Measurements from ENCODE around the gene ATF4.

Gene ATF4

GRCh38 chr22:39546889-39547586, 26.7 kb downstream of the ATF4 start:
- no peaks in the 10 kb centered on the region for H3K9me2 ChIP-seq (replicated peaks; ENCODE audit: insufficient read depth, low read length)
- no peaks in the 10 kb centered on the region for H3K36me3 ChIP-seq (replicated peaks; ENCODE audit: insufficient read depth, low read length)
- TF ChIP-seq EZH2phosphoT487 (IDR thresholded peaks at IDR 0.05; ENCODE audit: low read length) (no peak), EZH2 (optimal IDR thresholded peaks at IDR 0.05; ENCODE audit: low read depth, low read length) (no peak)
- TF ChIP-seq, protein P1, sequence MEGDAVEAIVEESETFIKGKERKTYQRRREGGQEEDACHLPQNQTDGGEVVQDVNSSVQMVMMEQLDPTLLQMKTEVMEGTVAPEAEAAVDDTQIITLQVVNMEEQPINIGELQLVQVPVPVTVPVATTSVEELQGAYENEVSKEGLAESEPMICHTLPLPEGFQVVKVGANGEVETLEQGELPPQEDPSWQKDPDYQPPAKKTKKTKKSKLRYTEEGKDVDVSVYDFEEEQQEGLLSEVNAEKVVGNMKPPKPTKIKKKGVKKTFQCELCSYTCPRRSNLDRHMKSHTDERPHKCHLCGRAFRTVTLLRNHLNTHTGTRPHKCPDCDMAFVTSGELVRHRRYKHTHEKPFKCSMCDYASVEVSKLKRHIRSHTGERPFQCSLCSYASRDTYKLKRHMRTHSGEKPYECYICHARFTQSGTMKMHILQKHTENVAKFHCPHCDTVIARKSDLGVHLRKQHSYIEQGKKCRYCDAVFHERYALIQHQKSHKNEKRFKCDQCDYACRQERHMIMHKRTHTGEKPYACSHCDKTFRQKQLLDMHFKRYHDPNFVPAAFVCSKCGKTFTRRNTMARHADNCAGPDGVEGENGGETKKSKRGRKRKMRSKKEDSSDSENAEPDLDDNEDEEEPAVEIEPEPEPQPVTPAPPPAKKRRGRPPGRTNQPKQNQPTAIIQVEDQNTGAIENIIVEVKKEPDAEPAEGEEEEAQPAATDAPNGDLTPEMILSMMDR (IDR thresholded peaks at IDR 0.05; ENCODE audit: low read length): no peak
- H2AFZ ChIP-seq (ENCODE audit: low read length): no peak overlapping the region
- H4K20me1 ChIP-seq (ENCODE audit: insufficient read depth, low read length): no peaks in the 10 kb centered on the region
- H3K9ac ChIP-seq (ENCODE audit: low read length): no peak overlapping the region
- H3K79me2 ChIP-seq (ENCODE audit: low read length): no peaks in the 10 kb centered on the region
- H3K4me1 ChIP-seq (ENCODE audit: low read length): 0 out of 2 replicates have a peak, but pooled peaks cover 5% of the 10 kb centered on the region
- no peaks in the 10 kb centered on the region for H3K9me3 ChIP-seq (replicated peaks; ENCODE audit: insufficient read depth, low read length)
- no peak for DNase-seq
- H3K27me3 ChIP-seq (replicated peaks; ENCODE audit: insufficient read depth, low read length): peaks cover 22% of the 10 kb centered on the region
- H3K4me3 ChIP-seq (ENCODE audit: low read length): no peak overlapping the region
- peak overlapping the region; percentile 15; the same call in 1 of the 2 replicates for H3K4me2 ChIP-seq (ENCODE audit: low read depth, low read length)
- H3K27ac ChIP-seq (ENCODE audit: low read length): no peak overlapping the region
- 0 out of 2 replicates have a peak, but pooled peaks cover 4% of the 10 kb centered on the region for H3F3A ChIP-seq (ENCODE audit: insufficient read depth, low read length)

DNA sequence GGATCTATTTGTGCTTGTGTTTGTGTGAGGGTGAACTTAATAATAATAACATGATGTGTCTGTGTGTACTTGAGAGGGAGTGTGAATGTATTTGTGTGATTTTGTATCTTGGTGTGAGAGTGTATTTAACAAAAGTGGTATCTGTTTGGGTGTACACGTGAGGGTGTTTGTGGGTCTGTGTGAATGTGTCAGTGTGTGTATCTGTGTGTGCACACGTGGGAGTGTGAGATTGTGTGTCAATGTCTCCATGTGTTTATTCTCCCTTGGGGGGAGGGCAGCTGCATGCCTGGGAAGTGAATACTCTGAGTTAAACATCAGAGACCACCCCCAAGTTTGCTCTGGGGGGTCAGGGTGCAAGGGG, 27.2 kb downstream of the ATF4 start:
- no peak for DNase-seq
- H3K27me3 ChIP-seq (replicated peaks; ENCODE audit: insufficient read depth, low read length): peaks cover 28% of the 10 kb centered on the region
- TF ChIP-seq EZH2phosphoT487 (IDR thresholded peaks at IDR 0.05; ENCODE audit: low read length) (no peak), EZH2 (optimal IDR thresholded peaks at IDR 0.05; ENCODE audit: low read depth, low read length) (no peak)
- TF ChIP-seq, protein P1 (IDR thresholded peaks at IDR 0.05; ENCODE audit: low read length): no peak
- H3K9me3 ChIP-seq (replicated peaks; ENCODE audit: insufficient read depth, low read length): no peaks in the 10 kb centered on the region
- H3K4me2 ChIP-seq (ENCODE audit: low read depth, low read length): no peak overlapping the region
- H3K9me2 ChIP-seq (replicated peaks; ENCODE audit: insufficient read depth, low read length): no peaks in the 10 kb centered on the region
- H2AFZ ChIP-seq (ENCODE audit: low read length): no peak overlapping the region
- H3F3A ChIP-seq (ENCODE audit: insufficient read depth, low read length): 0 out of 2 replicates have a peak, but pooled peaks cover 4% of the 10 kb centered on the region
- no peak overlapping the region for H3K27ac ChIP-seq (ENCODE audit: low read length)
- H3K79me2 ChIP-seq (ENCODE audit: low read length): no peaks in the 10 kb centered on the region
- no peak overlapping the region for H3K9ac ChIP-seq (ENCODE audit: low read length)
- H3K36me3 ChIP-seq (replicated peaks; ENCODE audit: insufficient read depth, low read length): no peaks in the 10 kb centered on the region
- no peak overlapping the region for H3K4me3 ChIP-seq (ENCODE audit: low read length)
- no peaks in the 10 kb centered on the region for H4K20me1 ChIP-seq (ENCODE audit: insufficient read depth, low read length)
- H3K4me1 ChIP-seq (ENCODE audit: low read length): 0 out of 2 replicates have a peak, but pooled peaks cover 5% of the 10 kb centered on the region

DNA sequence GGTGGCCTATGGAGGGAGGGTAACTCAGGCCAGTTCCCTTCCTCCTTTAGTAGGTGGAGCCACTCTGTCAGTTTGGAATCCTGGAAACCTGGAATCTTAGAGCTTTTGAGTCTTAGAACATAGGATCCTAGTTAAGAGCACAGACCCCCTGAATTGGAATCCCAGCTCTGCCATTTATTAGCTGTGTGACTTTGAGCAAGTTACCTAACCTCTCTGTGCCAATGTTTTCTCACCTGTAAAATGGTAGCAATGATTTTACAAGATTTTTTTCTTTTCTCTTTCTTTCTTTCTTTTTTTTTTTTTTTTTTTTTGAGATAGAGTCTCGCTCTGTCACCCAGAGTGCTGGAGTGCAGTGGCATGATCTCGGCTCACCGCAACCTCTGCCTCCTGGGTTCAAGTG, 33.1 kb downstream of the ATF4 start:
- Histone ChIP-seq H3K9me3 (replicated peaks; ENCODE audit: insufficient read depth, low read length) (no peaks in the 10 kb centered on the region), H4K20me1 (ENCODE audit: insufficient read depth, low read length) (no peaks in the 10 kb centered on the region), H3K4me2 (ENCODE audit: low read depth, low read length) (no peak overlapping the region), H2AFZ (ENCODE audit: low read length) (no peak overlapping the region), H3K79me2 (ENCODE audit: low read length) (no peaks in the 10 kb centered on the region), H3K9me2 (replicated peaks; ENCODE audit: insufficient read depth, low read length) (no peaks in the 10 kb centered on the region), H3K27ac (ENCODE audit: low read length) (no peak overlapping the region), H3K27me3 (replicated peaks; ENCODE audit: insufficient read depth, low read length) (peaks cover 44% of the 10 kb centered on the region), H3F3A (ENCODE audit: insufficient read depth, low read length) (no peaks in the 10 kb centered on the region), H3K9ac (ENCODE audit: low read length) (no peak overlapping the region), H3K4me1 (ENCODE audit: low read length) (no peaks in the 10 kb centered on the region), H3K4me3 (ENCODE audit: low read length) (no peak overlapping the region), H3K36me3 (replicated peaks; ENCODE audit: insufficient read depth, low read length) (no peaks in the 10 kb centered on the region)
- DNase-seq: no peak
- TF ChIP-seq, protein P1 (IDR thresholded peaks at IDR 0.05; ENCODE audit: low read length): no peak
- TF ChIP-seq EZH2phosphoT487 (IDR thresholded peaks at IDR 0.05; ENCODE audit: low read length): no peak

Measured in MM.1S (cell line).